ENCODE data around the gene SV2B. TPM values are rescaled to one million over a fixed set of nuclear protein-coding genes. Genes with fewer than 3 reads are reported as not detected.

SV2B gene
- total and polyA plus RNA-seq, 2 experiments from 2014 or later: 0.17 to 2.2 TPM

- Histone ChIP-seq H3K36me3 (replicated peaks; ENCODE audit: insufficient read depth, low read depth) (no peaks in the 10 kb centered on the region), H3K4me1 (ENCODE audit: insufficient read depth) (no peaks in the 10 kb centered on the region), H3K4me3 (no peak overlapping the region), H3K79me2 (no peaks in the 10 kb centered on the region), H2AFZ (no peak overlapping the region), H3K27ac (peak overlapping the region; percentile 23), H3K27me3 (no peaks in the 10 kb centered on the region), H4K20me1 (ENCODE audit: insufficient read depth, poor library complexity, severe bottlenecking) (no peaks in the 10 kb centered on the region), H3K9me3 (ENCODE audit: low read depth) (no peaks in the 10 kb centered on the region), H3K9me2 (replicated peaks; ENCODE audit: insufficient read depth) (no peaks in the 10 kb centered on the region), H3K4me2 (no peak overlapping the region)
- WGBS (ENCODE audit: low lambda C conversion rate, missing lambda C conversion rate): 81% methylated on average over 9 of the region's 9 CpGs
- DNase-seq (ENCODE audit: low spot score): peak; percentile 21
- no peak for TF ChIP-seq EZH2phosphoT487 (IDR thresholded peaks at IDR 0.05; ENCODE audit: low read depth, severe bottlenecking, unreplicated experiment)
- no peak for TF ChIP-seq CTCF (IDR thresholded peaks at IDR 0.05; ENCODE audit: poor library complexity)
- no peak for TF ChIP-seq EZH2 (IDR thresholded peaks at IDR 0.05; ENCODE audit: borderline replicate concordance)
Observed at GRCh38 chr15:91228890-91229289, 128.8 kb downstream of the SV2B start.

GRCh38 chr15:91231703-91232102 is 131.6 kb downstream of the SV2B start:
- Histone ChIP-seq H3K36me3 (replicated peaks; ENCODE audit: insufficient read depth, low read depth) (no peaks in the 10 kb centered on the region), H3K4me2 (no peak overlapping the region), H2AFZ (no peak overlapping the region), H3K79me2 (no peaks in the 10 kb centered on the region), H3K9me3 (ENCODE audit: low read depth) (no peaks in the 10 kb centered on the region), H3K9me2 (replicated peaks; ENCODE audit: insufficient read depth) (no peaks in the 10 kb centered on the region), H4K20me1 (ENCODE audit: insufficient read depth, poor library complexity, severe bottlenecking) (no peaks in the 10 kb centered on the region), H3K4me1 (ENCODE audit: insufficient read depth) (no peaks in the 10 kb centered on the region), H3K27me3 (peaks cover 18% of the 10 kb centered on the region), H3K4me3 (no peak overlapping the region), H3K27ac (no peak overlapping the region)
- whole genome bisulfite sequencing (ENCODE audit: low lambda C conversion rate, missing lambda C conversion rate): 66% methylated on average over 6 of the region's 6 CpGs
- no peak for DNase-seq (ENCODE audit: low spot score)
- TF ChIP-seq CTCF (IDR thresholded peaks at IDR 0.05; ENCODE audit: poor library complexity) (no peak), EZH2phosphoT487 (IDR thresholded peaks at IDR 0.05; ENCODE audit: low read depth, severe bottlenecking, unreplicated experiment) (no peak), EZH2 (IDR thresholded peaks at IDR 0.05; ENCODE audit: borderline replicate concordance) (no peak)

GRCh38 chr15:91234759-91235158 is 134.7 kb downstream of the SV2B start:
- no peaks in the 10 kb centered on the region for H3K4me1 ChIP-seq (ENCODE audit: insufficient read depth)
- no peak overlapping the region for H3K4me3 ChIP-seq
- H3K27ac ChIP-seq: no peak overlapping the region
- no peak overlapping the region for H2AFZ ChIP-seq
- H3K4me2 ChIP-seq: no peak overlapping the region
- peaks cover 31% of the 10 kb centered on the region for H3K27me3 ChIP-seq
- no peaks in the 10 kb centered on the region for H3K36me3 ChIP-seq (replicated peaks; ENCODE audit: insufficient read depth, low read depth)
- no peaks in the 10 kb centered on the region for H3K79me2 ChIP-seq
- DNase-seq (ENCODE audit: low spot score): no peak
- no peaks in the 10 kb centered on the region for H3K9me3 ChIP-seq (ENCODE audit: low read depth)
- 73% methylated on average over 2 of the region's 2 CpGs for WGBS (ENCODE audit: low lambda C conversion rate, missing lambda C conversion rate)
- TF ChIP-seq EZH2phosphoT487 (IDR thresholded peaks at IDR 0.05; ENCODE audit: low read depth, severe bottlenecking, unreplicated experiment) (no peak), CTCF (IDR thresholded peaks at IDR 0.05; ENCODE audit: poor library complexity) (no peak), EZH2 (IDR thresholded peaks at IDR 0.05; ENCODE audit: borderline replicate concordance) (no peak)
- no peaks in the 10 kb centered on the region for H4K20me1 ChIP-seq (ENCODE audit: insufficient read depth, poor library complexity, severe bottlenecking)
- no peaks in the 10 kb centered on the region for H3K9me2 ChIP-seq (replicated peaks; ENCODE audit: insufficient read depth)

GRCh38 chr15:91235376-91235775 is 135.3 kb downstream of the SV2B start:
- Histone ChIP-seq H3K9me3 (ENCODE audit: low read depth) (no peaks in the 10 kb centered on the region), H3K36me3 (replicated peaks; ENCODE audit: insufficient read depth, low read depth) (no peaks in the 10 kb centered on the region), H3K79me2 (no peaks in the 10 kb centered on the region), H3K4me3 (no peak overlapping the region), H4K20me1 (ENCODE audit: insufficient read depth, poor library complexity, severe bottlenecking) (no peaks in the 10 kb centered on the region), H3K4me1 (ENCODE audit: insufficient read depth) (no peaks in the 10 kb centered on the region), H3K9me2 (replicated peaks; ENCODE audit: insufficient read depth) (no peaks in the 10 kb centered on the region), H3K27ac (no peak overlapping the region), H3K4me2 (no peak overlapping the region), H2AFZ (no peak overlapping the region), H3K27me3 (peaks cover 37% of the 10 kb centered on the region)
- DNase-seq (ENCODE audit: low spot score): no peak
- 72% methylated on average over 3 of the region's 3 CpGs for WGBS (ENCODE audit: low lambda C conversion rate, missing lambda C conversion rate)
- TF ChIP-seq EZH2phosphoT487 (IDR thresholded peaks at IDR 0.05; ENCODE audit: low read depth, severe bottlenecking, unreplicated experiment) (no peak), CTCF (IDR thresholded peaks at IDR 0.05; ENCODE audit: poor library complexity) (no peak), EZH2 (IDR thresholded peaks at IDR 0.05; ENCODE audit: borderline replicate concordance) (no peak)
